ENCODE data around the gene RASGRF1.

DNA sequence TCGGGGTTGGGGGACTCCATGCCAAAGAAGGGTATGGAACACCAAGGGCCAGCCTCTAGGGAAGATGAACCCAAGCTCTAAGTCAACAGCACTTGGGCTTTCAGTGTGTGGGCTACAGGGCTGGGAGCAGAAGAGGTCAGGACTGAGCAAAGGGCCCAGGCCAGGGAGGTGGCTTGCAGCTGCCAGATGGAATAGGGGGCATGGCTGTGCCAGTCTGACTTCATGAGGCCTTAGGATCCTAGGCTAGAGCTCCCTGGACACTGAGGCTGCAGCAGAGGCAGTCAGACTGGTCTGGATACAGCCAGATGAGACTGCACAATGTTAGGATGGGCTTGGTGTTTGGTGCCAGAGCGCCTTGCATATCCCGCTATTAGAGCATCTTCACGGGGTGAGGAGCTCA, 3.8 kb downstream of the RASGRF1 start:
- no peak for TF ChIP-seq POLR2AphosphoS5 (IDR thresholded peaks at IDR 0.05)
- TF ChIP-seq, protein P1, sequence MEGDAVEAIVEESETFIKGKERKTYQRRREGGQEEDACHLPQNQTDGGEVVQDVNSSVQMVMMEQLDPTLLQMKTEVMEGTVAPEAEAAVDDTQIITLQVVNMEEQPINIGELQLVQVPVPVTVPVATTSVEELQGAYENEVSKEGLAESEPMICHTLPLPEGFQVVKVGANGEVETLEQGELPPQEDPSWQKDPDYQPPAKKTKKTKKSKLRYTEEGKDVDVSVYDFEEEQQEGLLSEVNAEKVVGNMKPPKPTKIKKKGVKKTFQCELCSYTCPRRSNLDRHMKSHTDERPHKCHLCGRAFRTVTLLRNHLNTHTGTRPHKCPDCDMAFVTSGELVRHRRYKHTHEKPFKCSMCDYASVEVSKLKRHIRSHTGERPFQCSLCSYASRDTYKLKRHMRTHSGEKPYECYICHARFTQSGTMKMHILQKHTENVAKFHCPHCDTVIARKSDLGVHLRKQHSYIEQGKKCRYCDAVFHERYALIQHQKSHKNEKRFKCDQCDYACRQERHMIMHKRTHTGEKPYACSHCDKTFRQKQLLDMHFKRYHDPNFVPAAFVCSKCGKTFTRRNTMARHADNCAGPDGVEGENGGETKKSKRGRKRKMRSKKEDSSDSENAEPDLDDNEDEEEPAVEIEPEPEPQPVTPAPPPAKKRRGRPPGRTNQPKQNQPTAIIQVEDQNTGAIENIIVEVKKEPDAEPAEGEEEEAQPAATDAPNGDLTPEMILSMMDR (IDR thresholded peaks at IDR 0.05) = no peak
- TF ChIP-seq POLR2A (IDR thresholded peaks at IDR 0.05) = no peak
